SK-N-SH (cell line): ENCODE results near the gene DOK7. TPM values are rescaled to one million over a fixed set of nuclear protein-coding genes. Genes with fewer than 3 reads are reported as not detected.

ENCODE experiments used
- CTCF ChIA-PET: fragments of 300-600, 350-600 bp; formaldehyde crosslinking; extraction: SDS; loops from one replicate; lab custom pipeline; 2021; lab: Yijun Ruan, JAX
- POLR2A ChIA-PET: fragments of 350-600 bp; sonication (Branson Sonifier 250); formaldehyde crosslinking; extraction: SDS; loops from one replicate; lab custom pipeline; 2020; ENCODE audit warnings: antibody characterized with exemption, inconsistent platforms; lab: Yijun Ruan, JAX
- DNase-seq: peaks from one replicate; pipeline ENCODE4 v3.0.0; 2012
- H2AFZ ChIP-seq: fragments of 200-600 bp; sonication (generic); 2 replicates; pipeline ENCODE4 v1.8.1; 2016; ENCODE audit warnings: antibody characterized with exemption, mild to moderate bottlenecking, low read depth
- H3F3A ChIP-seq: fragments of 200-600 bp; sonication (generic); replicated peaks from 2 replicates; pipeline ENCODE3; 2016; ENCODE audit warnings: antibody characterized with exemption, mild to moderate bottlenecking; ENCODE audit not compliant: insufficient read depth
- H3K27ac ChIP-seq, 2 experiments: fragments of 200-500 bp in 1 of 2; fragments of 200-600 bp in 1 of 2; sonication (Bioruptor generic) in 1 of 2; sonication (generic), shearing (Covaris generic) in 1 of 2; 2 replicates each; pipeline versions ENCODE4 v1.5.1 to v1.6.1; 2014 to 2016; ENCODE audit warnings: low read depth in 2 of 2, inconsistent platforms in 1 of 2, low read length in 1 of 2, mild to moderate bottlenecking in 1 of 2, mixed read lengths in 1 of 2
- H3K27me3 ChIP-seq: fragments of 200-600 bp; sonication (generic), shearing (Covaris generic); 2 replicates; pipeline ENCODE4 v1.6.1; 2016; ENCODE audit warnings: mixed run types; ENCODE audit not compliant: insufficient read depth
- H3K36me3 ChIP-seq, 2 experiments: fragments of 200-500 bp in 1 of 2; fragments of 200-600 bp in 1 of 2; sonication (Bioruptor generic) in 1 of 2; sonication (generic) in 1 of 2; replicated peaks in 1 of 2; 2 replicates each; pipeline versions ENCODE3 to v1.5.1; 2014 to 2016; ENCODE audit warnings: low read length in 1 of 2, mild to moderate bottlenecking in 1 of 2; ENCODE audit not compliant: insufficient read depth in 2 of 2, control insufficient read depth in 1 of 2
- H3K4me1 ChIP-seq, 2 experiments: fragments of 200-500 bp in 1 of 2; fragments of 200-600 bp in 1 of 2; sonication (Bioruptor generic) in 1 of 2; sonication (generic), shearing (Covaris generic) in 1 of 2; 2 replicates each; pipeline versions ENCODE4 v1.5.1 to v1.6.1; 2014 to 2016; ENCODE audit warnings: low read depth in 1 of 2, low read length in 1 of 2, mixed run types in 1 of 2; ENCODE audit not compliant: insufficient read depth in 2 of 2, control insufficient read depth in 1 of 2
- H3K4me2 ChIP-seq: fragments of 200-600 bp; sonication (generic), shearing (Covaris generic); 2 replicates; pipeline ENCODE4 v1.6.1; 2017; ENCODE audit warnings: mixed run types
- H3K4me3 ChIP-seq, 2 experiments: fragments of 200-500 bp in 1 of 2; fragments of 200-600 bp in 1 of 2; sonication (Bioruptor generic) in 1 of 2; sonication (generic), shearing (Covaris generic) in 1 of 2; 2 replicates each; pipeline versions ENCODE4 v1.5.1 to v1.8.1; 2014 to 2016; ENCODE audit warnings: low read depth in 2 of 2, inconsistent platforms in 1 of 2, low read length in 1 of 2, mild to moderate bottlenecking in 1 of 2, mixed read lengths in 1 of 2, moderate library complexity in 1 of 2
- H3K79me2 ChIP-seq: fragments of 200-600 bp; sonication (generic); 2 replicates; pipeline ENCODE4 v1.8.1; 2017; ENCODE audit warnings: mild to moderate bottlenecking; ENCODE audit not compliant: insufficient read depth
- H3K9ac ChIP-seq: fragments of 200-600 bp; sonication (generic); 2 replicates; pipeline ENCODE4 v1.6.1; 2017; ENCODE audit warnings: mixed run types
- H3K9me2 ChIP-seq: fragments of 200-600 bp; sonication (generic); 2 replicates; pipeline ENCODE4 v1.6.1; 2017; ENCODE audit warnings: mixed run types
- H3K9me3 ChIP-seq: fragments of 200-600 bp; sonication (generic); 2 replicates; pipeline ENCODE4 v1.6.1; 2017; ENCODE audit warnings: mixed run types, mild to moderate bottlenecking, moderate library complexity
- H4K20me1 ChIP-seq: fragments of 200-600 bp; sonication (generic); 2 replicates; pipeline ENCODE4 v1.6.1; 2017; ENCODE audit warnings: mild to moderate bottlenecking, mixed run types; ENCODE audit not compliant: insufficient read depth
- CHD2 ChIP-seq: fragments of 150-350 bp; IDR thresholded peaks from 2 replicates; pipeline ENCODE4 v1.6.1; 2018; ENCODE audit warnings: low read length; ENCODE audit not compliant: partially characterized antibody
- EP300 ChIP-seq, 2 experiments: IDR thresholded peaks; 2 replicates each; pipeline versions ENCODE4 v1.4.0 to v1.6.1; 2012; ENCODE audit warnings: borderline replicate concordance in 1 of 2, low read depth in 1 of 2, low read length in 1 of 2
- FOSL2 ChIP-seq: IDR thresholded peaks from 2 replicates; pipeline ENCODE4 v1.4.0; 2012; ENCODE audit warnings: low read depth, mild to moderate bottlenecking, moderate library complexity, borderline replicate concordance
- FOXJ3 ChIP-seq: sonication (generic); formaldehyde crosslinking; IDR thresholded peaks from 2 replicates; pipeline ENCODE4 v1.5.1; 2020; ENCODE audit warnings: mild to moderate bottlenecking, missing genetic modification reagents
- GATA2 ChIP-seq: sonication (generic); formaldehyde crosslinking; IDR thresholded peaks from 2 replicates; pipeline ENCODE4 v1.5.0; 2020; ENCODE audit warnings: mild to moderate bottlenecking, missing genetic modification reagents
- NRF1 ChIP-seq: IDR thresholded peaks from 2 replicates; pipeline ENCODE4 v1.6.1; 2012; ENCODE audit warnings: low read depth, mild to moderate bottlenecking, low read length
- POLR2AphosphoS5 ChIP-seq: IDR thresholded peaks from 2 replicates; pipeline ENCODE4 v1.6.1; 2012; ENCODE audit warnings: low read depth, low read length
- RCOR1 ChIP-seq: fragments of 150-350 bp; IDR thresholded peaks from 2 replicates; pipeline ENCODE4 v1.6.1; 2017; ENCODE audit warnings: antibody characterized with exemption, low read length
- RFX5 ChIP-seq: IDR thresholded peaks from 2 replicates; pipeline ENCODE4 v1.6.1; 2012; ENCODE audit warnings: mild to moderate bottlenecking, improper control_type of control experiment, low read length
- SIN3A ChIP-seq: IDR thresholded peaks from 2 replicates; pipeline ENCODE4 v1.6.1; 2012; ENCODE audit warnings: low read depth, mild to moderate bottlenecking, low read length, moderate library complexity, borderline replicate concordance
- SMC3 ChIP-seq: IDR thresholded peaks from 2 replicates; pipeline ENCODE4 v1.6.1; 2012; ENCODE audit warnings: low read depth, low read length, improper control_type of control experiment
- TAF1 ChIP-seq: IDR thresholded peaks from 2 replicates; pipeline ENCODE4 v1.6.1; 2012; ENCODE audit warnings: low read depth, mild to moderate bottlenecking, low read length, moderate library complexity, borderline replicate concordance
- WGBS: methylation state at CpG from one replicate; pipeline ENCODE4 v1.1.6; 2017; ENCODE audit warnings: low lambda C conversion rate; 5-methylcytosine and 5-hydroxymethylcytosine counted together
- polyA plus RNA-seq, 3 experiments: library from polyadenylated mRNA; depleted of rRNA; stranded (reverse); fragments of >200 nt; gene quantifications; 2 replicates each; pipeline ENCODE4 v1.2.3, GENCODE V29; 2012
- TF ChIP-seq, protein P1 (sequence below): fragments of 150-350 bp; IDR thresholded peaks from 2 replicates; pipeline ENCODE4 v1.6.1; 2017; ENCODE audit warnings: antibody characterized with exemption, low read length, low read depth, borderline replicate concordance
- TF ChIP-seq, protein P2 (sequence below): IDR thresholded peaks from 2 replicates; pipeline ENCODE4 v1.6.1; 2012; ENCODE audit warnings: mild to moderate bottlenecking, low read depth, low read length, moderate library complexity
- TF ChIP-seq, protein P3 (sequence below): IDR thresholded peaks from 2 replicates; pipeline ENCODE4 v1.4.0; 2012; ENCODE audit warnings: low read depth, borderline replicate concordance

Gene DOK7
- polyA plus RNA-seq, 1 of the 3 experiments (the other 2 are of a cell fraction) = not detected

DNA sequence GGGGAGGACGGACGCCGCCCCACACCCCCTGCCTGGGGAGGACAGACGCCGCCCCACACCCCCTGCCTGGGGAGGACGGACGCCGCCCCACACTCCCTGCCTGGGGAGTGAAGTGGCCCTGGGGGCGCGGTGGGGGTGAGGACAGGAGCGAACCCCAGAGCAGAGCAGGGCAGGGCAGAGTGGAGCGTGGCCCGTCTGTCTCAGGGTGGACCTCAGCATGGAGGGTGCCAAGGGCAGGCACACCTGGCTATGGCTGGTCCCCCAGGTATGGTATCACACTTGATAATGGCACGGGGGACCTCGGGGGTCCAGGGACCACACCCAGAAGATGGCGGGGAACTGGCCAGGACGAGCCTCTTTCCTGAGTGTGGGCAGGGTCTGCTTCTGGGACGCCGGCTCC, 59.5 kb downstream of the DOK7 start:
- POLR2A ChIA-PET = no interaction called here
- 93% methylated on average over 5 of the region's 19 CpGs for WGBS
- H2AFZ ChIP-seq = no peak overlapping the region
- peaks cover 7% of the 10 kb centered on the region for H3K79me2 ChIP-seq
- peaks cover 0 to 77% of the 10 kb centered on the region in 2 experiments for H3K36me3 ChIP-seq
- no peaks in the 10 kb centered on the region for H3K9me2 ChIP-seq
- DNase-seq = no peak
- CTCF ChIA-PET = no interaction called here
- H4K20me1 ChIP-seq = peaks cover 16% of the 10 kb centered on the region; the same call in 1 of the 2 replicates
- H3K9me3 ChIP-seq = no peaks in the 10 kb centered on the region
- TF ChIP-seq CHD2 (no peak), SMC3 (no peak), SIN3A (no peak), FOXJ3 (no peak)
- TF ChIP-seq, protein P1, sequence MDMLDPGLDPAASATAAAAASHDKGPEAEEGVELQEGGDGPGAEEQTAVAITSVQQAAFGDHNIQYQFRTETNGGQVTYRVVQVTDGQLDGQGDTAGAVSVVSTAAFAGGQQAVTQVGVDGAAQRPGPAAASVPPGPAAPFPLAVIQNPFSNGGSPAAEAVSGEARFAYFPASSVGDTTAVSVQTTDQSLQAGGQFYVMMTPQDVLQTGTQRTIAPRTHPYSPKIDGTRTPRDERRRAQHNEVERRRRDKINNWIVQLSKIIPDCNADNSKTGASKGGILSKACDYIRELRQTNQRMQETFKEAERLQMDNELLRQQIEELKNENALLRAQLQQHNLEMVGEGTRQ = no peak
- H3K9ac ChIP-seq = no peak overlapping the region
- no peak overlapping the region for H3K4me3 ChIP-seq
- H3K4me2 ChIP-seq = no peak overlapping the region
- H3K27me3 ChIP-seq = no peaks in the 10 kb centered on the region
- no peaks in the 10 kb centered on the region for H3F3A ChIP-seq
- no peak overlapping the region for H3K27ac ChIP-seq
- H3K4me1 ChIP-seq = no peaks in the 10 kb centered on the region; a peak in 1 of 4 replicates

DNA sequence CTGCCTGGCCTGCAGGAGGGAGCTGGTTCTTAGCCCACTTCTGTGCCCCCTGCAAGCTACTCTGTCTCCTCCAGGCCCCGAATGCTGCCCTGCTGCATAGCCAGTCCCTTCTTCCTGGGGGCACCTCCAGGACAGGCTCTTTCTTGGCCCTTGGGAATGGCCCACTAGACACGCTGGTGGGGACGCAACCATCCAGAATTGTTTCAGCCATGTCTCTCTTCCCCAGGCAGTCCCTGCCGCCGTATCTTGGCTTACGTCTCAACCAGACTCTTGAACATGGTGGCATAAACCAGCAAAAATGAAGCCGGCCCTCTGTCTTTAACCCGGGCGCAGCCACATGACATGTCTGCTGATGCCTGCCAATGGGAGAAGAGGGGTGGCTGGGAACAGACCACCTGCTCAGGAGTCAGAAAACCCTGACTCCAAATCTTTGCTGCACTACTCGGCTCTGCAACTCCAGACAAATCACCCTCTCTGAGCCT, 60.1 kb downstream of the DOK7 start:
- ChIA-PET CTCF (no interaction called here), POLR2A (no interaction called here)
- 92% methylated on average over 10 of the region's 10 CpGs for WGBS
- H3K4me1 ChIP-seq = no peaks in the 10 kb centered on the region; a peak in 1 of 4 replicates
- H3K9ac ChIP-seq = no peak overlapping the region
- H2AFZ ChIP-seq = no peak overlapping the region
- TF ChIP-seq RCOR1 (no peak), NRF1 (no peak), RFX5 (no peak), EP300 (IDR thresholded peaks at IDR 0.05; ENCODE audit: borderline replicate concordance in 1 of 2, low read depth in 1 of 2, low read length in 1 of 2) (no peak), FOSL2 (no peak), TAF1 (no peak), POLR2AphosphoS5 (no peak), GATA2 (CRISPR knock-in tag) (no peak), CHD2 (no peak)
- TF ChIP-seq, protein P2, sequence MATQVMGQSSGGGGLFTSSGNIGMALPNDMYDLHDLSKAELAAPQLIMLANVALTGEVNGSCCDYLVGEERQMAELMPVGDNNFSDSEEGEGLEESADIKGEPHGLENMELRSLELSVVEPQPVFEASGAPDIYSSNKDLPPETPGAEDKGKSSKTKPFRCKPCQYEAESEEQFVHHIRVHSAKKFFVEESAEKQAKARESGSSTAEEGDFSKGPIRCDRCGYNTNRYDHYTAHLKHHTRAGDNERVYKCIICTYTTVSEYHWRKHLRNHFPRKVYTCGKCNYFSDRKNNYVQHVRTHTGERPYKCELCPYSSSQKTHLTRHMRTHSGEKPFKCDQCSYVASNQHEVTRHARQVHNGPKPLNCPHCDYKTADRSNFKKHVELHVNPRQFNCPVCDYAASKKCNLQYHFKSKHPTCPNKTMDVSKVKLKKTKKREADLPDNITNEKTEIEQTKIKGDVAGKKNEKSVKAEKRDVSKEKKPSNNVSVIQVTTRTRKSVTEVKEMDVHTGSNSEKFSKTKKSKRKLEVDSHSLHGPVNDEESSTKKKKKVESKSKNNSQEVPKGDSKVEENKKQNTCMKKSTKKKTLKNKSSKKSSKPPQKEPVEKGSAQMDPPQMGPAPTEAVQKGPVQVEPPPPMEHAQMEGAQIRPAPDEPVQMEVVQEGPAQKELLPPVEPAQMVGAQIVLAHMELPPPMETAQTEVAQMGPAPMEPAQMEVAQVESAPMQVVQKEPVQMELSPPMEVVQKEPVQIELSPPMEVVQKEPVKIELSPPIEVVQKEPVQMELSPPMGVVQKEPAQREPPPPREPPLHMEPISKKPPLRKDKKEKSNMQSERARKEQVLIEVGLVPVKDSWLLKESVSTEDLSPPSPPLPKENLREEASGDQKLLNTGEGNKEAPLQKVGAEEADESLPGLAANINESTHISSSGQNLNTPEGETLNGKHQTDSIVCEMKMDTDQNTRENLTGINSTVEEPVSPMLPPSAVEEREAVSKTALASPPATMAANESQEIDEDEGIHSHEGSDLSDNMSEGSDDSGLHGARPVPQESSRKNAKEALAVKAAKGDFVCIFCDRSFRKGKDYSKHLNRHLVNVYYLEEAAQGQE = no peak
- TF ChIP-seq, protein P3, sequence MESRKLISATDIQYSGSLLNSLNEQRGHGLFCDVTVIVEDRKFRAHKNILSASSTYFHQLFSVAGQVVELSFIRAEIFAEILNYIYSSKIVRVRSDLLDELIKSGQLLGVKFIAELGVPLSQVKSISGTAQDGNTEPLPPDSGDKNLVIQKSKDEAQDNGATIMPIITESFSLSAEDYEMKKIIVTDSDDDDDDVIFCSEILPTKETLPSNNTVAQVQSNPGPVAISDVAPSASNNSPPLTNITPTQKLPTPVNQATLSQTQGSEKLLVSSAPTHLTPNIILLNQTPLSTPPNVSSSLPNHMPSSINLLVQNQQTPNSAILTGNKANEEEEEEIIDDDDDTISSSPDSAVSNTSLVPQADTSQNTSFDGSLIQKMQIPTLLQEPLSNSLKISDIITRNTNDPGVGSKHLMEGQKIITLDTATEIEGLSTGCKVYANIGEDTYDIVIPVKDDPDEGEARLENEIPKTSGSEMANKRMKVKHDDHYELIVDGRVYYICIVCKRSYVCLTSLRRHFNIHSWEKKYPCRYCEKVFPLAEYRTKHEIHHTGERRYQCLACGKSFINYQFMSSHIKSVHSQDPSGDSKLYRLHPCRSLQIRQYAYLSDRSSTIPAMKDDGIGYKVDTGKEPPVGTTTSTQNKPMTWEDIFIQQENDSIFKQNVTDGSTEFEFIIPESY = no peak
- peaks cover 10% of the 10 kb centered on the region for H3K79me2 ChIP-seq
- H3K27ac ChIP-seq = no peak overlapping the region
- no peaks in the 10 kb centered on the region for H3K9me3 ChIP-seq
- peaks cover 0 to 76% of the 10 kb centered on the region in 2 experiments for H3K36me3 ChIP-seq
- no peak overlapping the region for H3K4me3 ChIP-seq
- H3K9me2 ChIP-seq = no peaks in the 10 kb centered on the region
- H4K20me1 ChIP-seq = peaks cover 22% of the 10 kb centered on the region
- no peaks in the 10 kb centered on the region for H3K27me3 ChIP-seq
- no peak overlapping the region for H3K4me2 ChIP-seq
- no peak for DNase-seq
- H3F3A ChIP-seq = no peaks in the 10 kb centered on the region
